Left lung (tissue), 10 donors: ENCODE measurements around the gene ZNF787. TPM values are rescaled to one million over a fixed set of nuclear protein-coding genes. Genes with fewer than 3 reads are reported as not detected.
"Not testable (repeated sequence)": the region's sequence is repeated elsewhere in the genome, so short reads cannot be mapped to it uniquely, and the experiment has no call there.

Experiments
- ATAC-seq: fragments of 200-7000 bp; cut with Tn5 transposase; one replicate; pipeline ENCODE4 v1.9.1; 2020; ENCODE audit warnings: moderate library complexity
- DNase-seq, 4 donors: peaks; one replicate each; pipeline ENCODE4 v3.0.0-alpha.2; 2013 to 2020
- H3K27ac ChIP-seq, 2 donors: fragments of 200-600 bp; sonication (generic) in 1 of 2; one replicate each; pipeline versions ENCODE4 v1.5.0 to v1.8.0; 2020 to 2021
- H3K27me3 ChIP-seq, 2 donors: fragments of 200-600 bp; sonication (generic) in 1 of 2; one replicate each; pipeline versions ENCODE4 v1.5.0 to v1.8.0; 2020 to 2021
- H3K36me3 ChIP-seq, 2 donors: fragments of 200-600 bp; sonication (generic) in 1 of 2; one replicate each; pipeline versions ENCODE4 v1.5.0 to v1.8.0; 2020 to 2021
- H3K4me1 ChIP-seq, 2 donors: fragments of 200-600 bp; one replicate each; pipeline ENCODE4 v1.8.0; 2021
- H3K4me3 ChIP-seq, 2 donors: fragments of 200-600 bp; sonication (generic) in 1 of 2; one replicate each; pipeline versions ENCODE4 v1.5.0 to v1.8.0; 2020 to 2021; ENCODE audit warnings: mild to moderate bottlenecking in 1 of 2
- H3K9me3 ChIP-seq, 2 donors: fragments of 200-600 bp; sonication (generic) in 1 of 2; one replicate each; pipeline versions ENCODE4 v1.5.0 to v1.8.0; 2020 to 2021
- intact Hi-C, 2 donors: fragments of 100-400 bp; cut with DNase I; formaldehyde crosslinking; loops; one replicate each; pipeline versions ENCODE4 v1.11.2 to v1.14.2; 2022
- polyA plus RNA-seq, 6 donors: library from polyadenylated mRNA; unstranded; fragments of 120-200 nt; gene quantifications; one replicate each; pipeline ENCODE4 v1.2.1, GENCODE V29; 2013; ENCODE audit not compliant: insufficient read length in 6 of 6
- total RNA-seq, 2 donors: library from RNA; stranded (reverse); fragmentation: NEBNext Ultra II Directional; extraction: Animal tissue kit (Norgen Biotek cat#: 25700); gene quantifications; one replicate each; pipeline ENCODE4 v1.2.1, GENCODE V29; 2021
- TF ChIP-seq, protein P1 (sequence below), 2 donors: fragments of 200-600 bp; sonication (generic) in 1 of 2; IDR thresholded peaks; one replicate each; pipeline versions ENCODE4 v1.5.0 to v1.8.0; 2021; ENCODE audit warnings: antibody characterized with exemption in 2 of 2
- donor health status: DM: no; HTN: yes; CAD: no.
- donor health status: DM: no; HTN: no; CAD: no.

Gene ZNF787
- total and polyA plus RNA-seq, 8 donors, result 11.0 to 44.6 (median 19.3) TPM

DNA sequence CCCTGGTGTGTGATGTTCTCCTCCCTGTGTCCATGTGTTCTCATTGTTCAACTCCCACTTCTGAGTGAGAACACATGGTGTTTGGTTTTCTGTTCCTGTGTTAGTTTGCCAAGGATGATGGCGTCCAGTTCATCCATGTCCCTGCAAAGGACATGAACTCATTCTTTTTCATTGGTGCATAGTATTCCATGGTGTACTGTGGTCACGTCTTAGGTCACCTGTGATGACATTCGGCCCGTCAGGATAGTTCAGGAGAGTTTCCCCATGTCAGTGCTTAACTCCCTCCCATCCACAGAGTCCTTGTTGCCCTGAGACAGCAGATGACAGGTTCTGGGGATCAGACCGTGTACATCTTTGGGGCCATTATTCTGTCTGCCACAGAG lies 28.6 kb upstream of the ZNF787 start:
- Histone ChIP-seq H3K27me3 (no peaks in the 10 kb centered on the region), H3K27ac (no peak overlapping the region), H3K4me1 (peaks cover 0 to 2% of the 10 kb centered on the region in 2 donors), H3K36me3 (peaks cover 0 to 40% of the 10 kb centered on the region in 2 donors), H3K9me3 (no peaks in the 10 kb centered on the region), H3K4me3 (no peak overlapping the region)
- intact Hi-C loops, result no loop called here
- DNase-seq (no peak), ATAC-seq (no peak)
- TF ChIP-seq, protein P1, sequence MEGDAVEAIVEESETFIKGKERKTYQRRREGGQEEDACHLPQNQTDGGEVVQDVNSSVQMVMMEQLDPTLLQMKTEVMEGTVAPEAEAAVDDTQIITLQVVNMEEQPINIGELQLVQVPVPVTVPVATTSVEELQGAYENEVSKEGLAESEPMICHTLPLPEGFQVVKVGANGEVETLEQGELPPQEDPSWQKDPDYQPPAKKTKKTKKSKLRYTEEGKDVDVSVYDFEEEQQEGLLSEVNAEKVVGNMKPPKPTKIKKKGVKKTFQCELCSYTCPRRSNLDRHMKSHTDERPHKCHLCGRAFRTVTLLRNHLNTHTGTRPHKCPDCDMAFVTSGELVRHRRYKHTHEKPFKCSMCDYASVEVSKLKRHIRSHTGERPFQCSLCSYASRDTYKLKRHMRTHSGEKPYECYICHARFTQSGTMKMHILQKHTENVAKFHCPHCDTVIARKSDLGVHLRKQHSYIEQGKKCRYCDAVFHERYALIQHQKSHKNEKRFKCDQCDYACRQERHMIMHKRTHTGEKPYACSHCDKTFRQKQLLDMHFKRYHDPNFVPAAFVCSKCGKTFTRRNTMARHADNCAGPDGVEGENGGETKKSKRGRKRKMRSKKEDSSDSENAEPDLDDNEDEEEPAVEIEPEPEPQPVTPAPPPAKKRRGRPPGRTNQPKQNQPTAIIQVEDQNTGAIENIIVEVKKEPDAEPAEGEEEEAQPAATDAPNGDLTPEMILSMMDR (IDR thresholded peaks at IDR 0.05), result no peak

DNA sequence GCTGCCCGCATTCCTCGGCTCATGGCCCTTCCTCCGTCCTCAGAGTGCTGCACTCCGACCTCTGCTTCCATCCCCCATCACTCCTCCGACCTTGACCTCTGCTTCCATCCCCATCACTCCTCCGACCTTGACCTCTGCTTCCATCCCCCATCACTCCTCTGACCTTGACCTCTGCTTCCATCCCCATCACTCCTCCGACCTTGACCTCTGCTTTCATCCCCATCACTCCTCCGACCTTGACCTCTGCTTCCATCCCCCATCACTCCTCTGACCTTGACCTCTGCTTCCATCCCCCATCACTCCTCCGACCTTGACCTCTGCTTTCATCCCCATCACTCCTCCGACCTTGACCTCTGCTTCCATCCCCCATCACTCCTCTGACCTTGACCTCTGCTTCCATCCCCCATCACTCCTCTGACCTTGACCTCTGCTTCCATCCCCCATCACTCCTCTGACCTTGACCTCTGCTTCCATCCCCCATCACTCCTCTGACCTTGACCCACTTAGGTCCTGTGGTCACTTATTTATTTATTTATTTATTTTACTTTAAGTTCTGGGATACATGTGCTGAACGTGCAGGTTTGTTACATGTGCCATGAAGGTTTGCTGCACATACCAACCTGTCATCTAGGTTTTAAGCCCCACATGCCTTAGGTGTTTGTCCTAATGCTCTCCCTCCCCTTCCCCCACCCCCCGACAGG lies 28.0 kb upstream of the ZNF787 start:
- H3K4me3 ChIP-seq, DNase-seq, ATAC-seq, H3K27me3 ChIP-seq, H3K9me3 ChIP-seq, H3K4me1 ChIP-seq, intact Hi-C loops, H3K27ac ChIP-seq: not testable (repeated sequence)
- H3K36me3 ChIP-seq, result peaks cover 0 to 35% of the 10 kb centered on the region in 2 donors

DNA sequence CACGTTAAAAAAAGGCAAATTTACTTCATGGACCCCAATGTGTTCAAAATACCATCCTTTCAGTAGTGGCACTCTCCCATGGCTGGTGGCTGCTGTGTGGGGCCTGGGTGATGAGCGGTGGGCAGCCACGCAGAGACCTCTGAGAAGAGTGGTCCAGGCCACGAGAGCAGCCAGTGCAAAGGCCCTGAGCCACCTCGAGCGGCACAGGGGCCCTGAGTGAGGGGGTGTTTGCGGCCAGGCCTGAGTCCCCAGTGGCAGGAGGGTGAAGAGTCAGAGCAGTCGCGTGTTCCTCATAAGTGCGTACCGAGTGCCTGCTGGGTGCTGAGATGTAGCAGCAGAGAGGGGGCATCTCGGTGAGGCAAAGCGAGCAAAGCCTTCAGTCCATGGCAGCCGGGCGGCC lies 27.0 kb upstream of the ZNF787 start:
- intact Hi-C loops, result no loop called here
- DNase-seq (no peak), ATAC-seq (no peak)
- no peaks in the 10 kb centered on the region for H3K9me3 ChIP-seq
- no peak overlapping the region for H3K27ac ChIP-seq
- H3K36me3 ChIP-seq, result peaks cover 0 to 34% of the 10 kb centered on the region in 2 donors
- H3K27me3 ChIP-seq, result no peaks in the 10 kb centered on the region
- TF ChIP-seq, protein P1 (IDR thresholded peaks at IDR 0.05), result no peak
- H3K4me1 ChIP-seq, result peaks cover 0 to 13% of the 10 kb centered on the region in 2 donors
- no peak overlapping the region for H3K4me3 ChIP-seq

DNA sequence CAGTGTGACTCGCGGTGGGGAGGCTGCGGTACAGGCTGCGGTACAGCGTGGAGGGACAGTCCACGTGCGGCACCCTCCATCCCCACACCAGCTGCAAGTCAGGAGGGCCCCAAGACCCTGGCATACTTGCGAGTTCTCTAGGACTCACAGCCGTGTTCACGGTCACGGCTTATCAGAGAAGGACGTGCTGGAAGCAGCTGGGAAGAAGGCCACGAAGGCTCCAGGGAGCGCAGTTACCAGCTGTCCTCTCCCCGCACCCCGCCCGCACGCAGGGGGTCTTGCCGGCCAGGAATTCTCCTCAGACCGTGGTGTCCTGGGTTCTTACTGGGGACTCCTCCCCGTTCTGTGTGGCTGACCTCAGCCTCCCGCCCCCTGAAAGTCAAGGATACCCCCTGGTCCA lies 26.2 kb upstream of the ZNF787 start:
- DNase-seq (no peak), ATAC-seq (no peak)
- Histone ChIP-seq H3K4me3 (no peak overlapping the region), H3K27me3 (no peaks in the 10 kb centered on the region), H3K4me1 (peaks cover 0 to 21% of the 10 kb centered on the region in 2 donors), H3K9me3 (no peaks in the 10 kb centered on the region), H3K36me3 (peaks cover 0 to 34% of the 10 kb centered on the region in 2 donors), H3K27ac (no peak overlapping the region)
- TF ChIP-seq, protein P1 (IDR thresholded peaks at IDR 0.05), result no peak
- intact Hi-C loops, result no loop called here

DNA sequence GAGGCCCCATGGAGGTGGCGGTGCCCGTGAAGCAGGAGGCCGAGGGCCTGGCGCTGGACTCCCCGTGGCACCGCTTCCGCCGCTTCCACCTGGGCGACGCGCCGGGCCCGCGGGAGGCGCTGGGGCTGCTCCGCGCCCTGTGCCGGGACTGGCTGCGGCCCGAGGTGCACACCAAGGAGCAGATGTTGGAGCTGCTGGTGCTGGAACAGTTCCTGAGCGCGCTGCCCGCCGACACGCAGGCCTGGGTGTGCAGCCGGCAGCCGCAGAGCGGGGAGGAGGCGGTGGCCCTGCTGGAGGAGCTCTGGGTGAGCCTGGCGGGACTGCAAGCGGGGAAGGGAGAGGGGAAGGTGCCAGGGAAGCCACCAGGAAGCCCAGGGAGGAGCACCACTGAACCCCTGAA lies 25.8 kb upstream of the ZNF787 start:
- TF ChIP-seq, protein P1 (IDR thresholded peaks at IDR 0.05), result no peak
- no peak overlapping the region for H3K4me3 ChIP-seq
- peaks cover 0 to 25% of the 10 kb centered on the region in 2 donors for H3K4me1 ChIP-seq
- H3K27me3 ChIP-seq, result no peaks in the 10 kb centered on the region
- no peak for ATAC-seq
- no peak overlapping the region for H3K27ac ChIP-seq
- intact Hi-C loops, result no loop called here
- DNase-seq, result no peak
- no peaks in the 10 kb centered on the region for H3K9me3 ChIP-seq
- H3K36me3 ChIP-seq, result peaks cover 0 to 34% of the 10 kb centered on the region in 2 donors

DNA sequence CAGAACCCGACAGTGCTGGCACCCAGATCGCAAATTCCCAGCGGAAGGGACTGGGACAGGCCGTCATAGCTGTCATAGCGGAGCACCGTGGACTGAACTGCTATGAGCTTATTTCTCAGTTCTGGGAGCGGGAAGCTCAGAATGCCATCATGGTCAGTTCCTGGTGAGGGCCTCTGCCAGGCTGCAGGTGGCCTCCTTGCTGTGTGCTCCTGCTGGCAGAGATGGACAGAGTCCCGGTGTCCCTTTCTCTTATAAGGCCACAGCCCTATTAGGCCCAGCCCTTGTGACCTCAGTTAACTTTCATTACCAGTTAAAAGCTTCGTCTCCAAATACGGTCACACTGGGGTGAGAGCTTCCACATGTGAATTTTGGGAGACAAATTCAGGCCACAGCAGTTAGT lies 24.6 kb upstream of the ZNF787 start:
- no peak overlapping the region for H3K27ac ChIP-seq
- H3K27me3 ChIP-seq, result no peaks in the 10 kb centered on the region
- intact Hi-C loops, result no loop called here
- peaks cover 0 to 28% of the 10 kb centered on the region in 2 donors for H3K4me1 ChIP-seq
- TF ChIP-seq, protein P1 (IDR thresholded peaks at IDR 0.05), result no peak
- DNase-seq (no peak), ATAC-seq (no peak)
- H3K36me3 ChIP-seq, result peaks cover 0 to 34% of the 10 kb centered on the region in 2 donors
- H3K4me3 ChIP-seq, result no peak overlapping the region
- H3K9me3 ChIP-seq, result no peaks in the 10 kb centered on the region
